Measurements from ENCODE around the gene AUNIP.

DNA sequence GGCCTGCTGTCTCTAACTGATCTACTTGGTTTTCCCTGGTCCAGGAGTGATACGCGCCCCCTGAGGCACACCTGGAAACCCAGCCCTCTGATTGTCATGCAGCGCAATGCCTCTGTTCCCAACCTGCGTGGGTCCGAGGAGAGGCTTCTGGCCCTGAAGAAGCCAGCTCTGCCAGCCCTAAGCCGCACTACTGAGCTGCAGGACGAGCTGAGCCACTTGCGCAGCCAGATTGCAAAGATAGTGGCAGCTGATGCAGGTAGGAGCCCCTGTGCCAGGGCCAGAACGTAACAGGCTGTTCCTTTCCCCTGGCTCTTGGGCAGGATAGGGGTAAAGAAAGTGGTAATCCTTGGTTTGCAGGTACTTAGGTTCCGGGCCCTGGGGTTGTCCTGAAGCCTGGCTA is 32.7 kb downstream of the AUNIP start:
- TF ChIP-seq POLR2AphosphoS5 (IDR thresholded peaks at IDR 0.05) (no peak), POLR2A (IDR thresholded peaks at IDR 0.05) (no peak), EP300 (IDR thresholded peaks at IDR 0.05) (no peak)
- TF ChIP-seq, protein P1, sequence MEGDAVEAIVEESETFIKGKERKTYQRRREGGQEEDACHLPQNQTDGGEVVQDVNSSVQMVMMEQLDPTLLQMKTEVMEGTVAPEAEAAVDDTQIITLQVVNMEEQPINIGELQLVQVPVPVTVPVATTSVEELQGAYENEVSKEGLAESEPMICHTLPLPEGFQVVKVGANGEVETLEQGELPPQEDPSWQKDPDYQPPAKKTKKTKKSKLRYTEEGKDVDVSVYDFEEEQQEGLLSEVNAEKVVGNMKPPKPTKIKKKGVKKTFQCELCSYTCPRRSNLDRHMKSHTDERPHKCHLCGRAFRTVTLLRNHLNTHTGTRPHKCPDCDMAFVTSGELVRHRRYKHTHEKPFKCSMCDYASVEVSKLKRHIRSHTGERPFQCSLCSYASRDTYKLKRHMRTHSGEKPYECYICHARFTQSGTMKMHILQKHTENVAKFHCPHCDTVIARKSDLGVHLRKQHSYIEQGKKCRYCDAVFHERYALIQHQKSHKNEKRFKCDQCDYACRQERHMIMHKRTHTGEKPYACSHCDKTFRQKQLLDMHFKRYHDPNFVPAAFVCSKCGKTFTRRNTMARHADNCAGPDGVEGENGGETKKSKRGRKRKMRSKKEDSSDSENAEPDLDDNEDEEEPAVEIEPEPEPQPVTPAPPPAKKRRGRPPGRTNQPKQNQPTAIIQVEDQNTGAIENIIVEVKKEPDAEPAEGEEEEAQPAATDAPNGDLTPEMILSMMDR (IDR thresholded peaks at IDR 0.05) = no peak

Measured in upper lobe of left lung (tissue), 4 donors.